ENCODE measurements around the gene SLC8B1.

SLC8B1 gene

DNA sequence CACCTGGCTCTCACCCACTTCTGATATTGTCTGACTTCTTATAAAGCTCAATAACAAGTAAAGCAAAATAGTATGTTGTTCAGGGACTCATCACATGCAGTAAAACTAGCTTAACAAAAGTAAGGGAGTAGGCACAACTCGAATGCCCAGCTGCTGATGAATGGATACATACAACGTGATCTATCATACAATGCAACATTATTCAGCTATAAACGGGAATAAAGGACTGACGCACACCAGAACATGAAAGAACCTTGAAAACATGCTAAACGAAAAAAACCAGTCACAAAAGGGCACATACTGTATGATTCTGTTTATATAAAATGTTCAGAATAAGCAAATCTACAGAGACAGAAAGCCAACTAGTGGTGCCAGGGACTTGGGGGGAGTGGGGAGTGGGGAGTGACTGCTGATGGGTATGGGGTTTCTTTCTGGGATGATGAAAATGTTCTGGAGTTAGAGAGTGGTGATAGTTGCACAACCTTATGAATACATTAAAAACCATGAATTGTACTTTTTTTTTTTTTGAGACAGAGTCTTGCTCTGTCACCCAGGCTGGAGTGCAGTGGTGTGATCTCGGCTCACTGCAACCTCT is 34.6 kb upstream of the SLC8B1 start:
- TF ChIP-seq CTCF (IDR thresholded peaks at IDR 0.05; ENCODE audit: low read depth, low read length): no peak
- Histone ChIP-seq H3K36me3 (peaks cover 21% of the 10 kb centered on the region), H3K27me3 (ENCODE audit: insufficient read depth, low read depth, severe bottlenecking) (no peaks in the 10 kb centered on the region), H3K4me3 (ENCODE audit: low read depth, low read length) (no peak overlapping the region), H3K27ac (no peak overlapping the region), H3K9me3 (ENCODE audit: severe bottlenecking) (no peaks in the 10 kb centered on the region)
- no peak for DNase-seq

GRCh38 chr12:113368331-113368730 is 33.4 kb upstream of the SLC8B1 start:
- Histone ChIP-seq H3K4me3 (ENCODE audit: low read depth, low read length) (no peak overlapping the region), H3K9me3 (ENCODE audit: severe bottlenecking) (no peaks in the 10 kb centered on the region), H3K27ac (no peak overlapping the region), H3K27me3 (ENCODE audit: insufficient read depth, low read depth, severe bottlenecking) (no peaks in the 10 kb centered on the region), H3K36me3 (peaks cover 20% of the 10 kb centered on the region)
- peak; percentile 15 for DNase-seq
- TF ChIP-seq CTCF (IDR thresholded peaks at IDR 0.05; ENCODE audit: low read depth, low read length): no peak

DNA sequence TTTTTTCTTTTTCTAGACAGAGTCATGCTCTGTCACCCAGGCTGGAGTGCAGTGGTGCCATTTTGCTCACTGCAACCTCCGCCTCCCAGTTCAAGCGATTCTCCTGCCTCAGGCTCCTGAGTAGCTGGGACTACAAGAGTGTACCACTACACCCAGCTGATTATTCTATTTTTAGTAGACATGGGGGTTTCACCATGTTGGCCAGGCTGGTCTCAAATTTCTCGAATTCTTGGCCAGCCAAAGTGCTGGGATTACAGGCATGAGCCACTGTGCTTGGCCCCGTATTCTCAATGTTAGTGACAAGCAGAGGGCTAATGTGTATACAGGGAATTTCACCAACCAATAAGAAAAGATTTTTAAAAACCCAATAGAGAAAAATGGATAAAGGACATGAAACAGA is 31.9 kb upstream of the SLC8B1 start:
- no peak for TF ChIP-seq CTCF (IDR thresholded peaks at IDR 0.05; ENCODE audit: low read depth, low read length)
- H3K9me3 ChIP-seq (ENCODE audit: severe bottlenecking): no peaks in the 10 kb centered on the region
- H3K27ac ChIP-seq: no peak overlapping the region

DNA sequence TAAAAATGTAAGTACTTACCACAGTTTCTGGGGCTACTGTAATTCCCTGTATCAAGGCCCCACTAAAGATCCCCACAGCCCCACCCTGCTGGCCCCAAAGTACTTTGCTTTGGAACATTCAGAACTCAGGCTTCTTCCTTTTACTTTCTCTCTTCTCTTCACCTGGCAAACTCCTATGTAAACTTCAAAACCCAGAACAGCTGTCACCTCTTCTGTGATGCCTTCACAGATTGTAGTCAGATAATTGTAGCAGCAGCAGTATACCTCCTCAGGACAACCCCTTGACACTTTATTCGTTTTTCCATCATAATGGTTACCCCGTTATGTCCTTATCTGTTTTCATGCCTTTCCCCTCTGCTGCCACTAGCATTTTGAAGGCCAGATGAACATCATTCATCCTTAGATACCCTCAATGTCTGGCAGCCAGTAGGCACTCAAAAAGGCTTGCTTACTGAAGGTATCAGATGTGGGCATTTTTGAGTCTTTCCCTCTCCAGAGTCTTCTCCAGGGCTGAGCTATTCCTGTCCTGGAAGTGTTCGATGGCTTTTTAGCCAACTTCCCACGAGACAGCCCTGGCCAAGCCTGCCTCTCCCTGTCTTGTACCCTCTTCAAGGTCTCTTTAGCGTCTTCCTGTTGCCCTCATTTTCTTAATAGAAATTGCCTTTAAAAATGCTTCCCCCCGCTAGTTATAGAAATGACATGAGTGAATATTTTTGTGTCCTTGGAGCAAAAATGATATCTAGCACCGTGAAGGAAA is 30.9 kb upstream of the SLC8B1 start:
- TF ChIP-seq CTCF (IDR thresholded peaks at IDR 0.05; ENCODE audit: low read depth, low read length): no peak
- DNase-seq: no peak
- no peaks in the 10 kb centered on the region for H3K9me3 ChIP-seq (ENCODE audit: severe bottlenecking)
- H3K36me3 ChIP-seq: peaks cover 22% of the 10 kb centered on the region
- H3K27ac ChIP-seq: no peak overlapping the region
- H3K27me3 ChIP-seq (ENCODE audit: insufficient read depth, low read depth, severe bottlenecking): no peaks in the 10 kb centered on the region
- H3K4me3 ChIP-seq (ENCODE audit: low read depth, low read length): no peak overlapping the region

More for the DNA sequence above, 31.9 kb upstream of the SLC8B1 start:
- Histone ChIP-seq H3K4me3 (ENCODE audit: low read depth, low read length) (no peak overlapping the region), H3K27me3 (ENCODE audit: insufficient read depth, low read depth, severe bottlenecking) (no peaks in the 10 kb centered on the region), H3K36me3 (peaks cover 16% of the 10 kb centered on the region)
- no peak for DNase-seq

GRCh38 chr12:113364698-113365097 is 29.8 kb upstream of the SLC8B1 start:
- Histone ChIP-seq H3K36me3 (peaks cover 31% of the 10 kb centered on the region), H3K9me3 (ENCODE audit: severe bottlenecking) (no peaks in the 10 kb centered on the region), H3K27me3 (ENCODE audit: insufficient read depth, low read depth, severe bottlenecking) (no peaks in the 10 kb centered on the region), H3K27ac (no peak overlapping the region), H3K4me3 (ENCODE audit: low read depth, low read length) (no peak overlapping the region)
- no peak for TF ChIP-seq CTCF (IDR thresholded peaks at IDR 0.05; ENCODE audit: low read depth, low read length)
- DNase-seq: no peak
